ENCODE data around the gene ETNPPL. TPM values are rescaled to one million over a fixed set of nuclear protein-coding genes. Genes with fewer than 3 reads are reported as not detected.

ETNPPL gene
- total RNA-seq, 4 donors from 2014 or later = not detected

DNA sequence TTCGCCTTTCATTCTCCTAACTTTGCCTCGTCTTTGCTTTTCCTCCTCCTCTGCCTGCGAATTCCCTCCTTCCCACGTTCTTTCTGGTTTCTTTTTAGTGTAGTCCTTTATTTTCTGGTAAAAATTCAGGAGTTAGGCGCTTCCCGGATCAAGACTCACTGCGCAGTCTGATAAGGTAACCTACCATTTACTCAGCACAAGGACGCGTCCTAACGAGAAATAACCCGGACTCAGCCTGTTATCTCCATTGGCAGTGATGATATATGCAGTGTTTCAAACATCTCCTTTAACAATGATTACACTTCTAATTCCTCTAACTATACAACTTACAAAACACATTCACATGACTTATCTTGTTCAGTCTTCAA lies 357 bp upstream of the ETNPPL start:
- TF ChIP-seq, protein P1, sequence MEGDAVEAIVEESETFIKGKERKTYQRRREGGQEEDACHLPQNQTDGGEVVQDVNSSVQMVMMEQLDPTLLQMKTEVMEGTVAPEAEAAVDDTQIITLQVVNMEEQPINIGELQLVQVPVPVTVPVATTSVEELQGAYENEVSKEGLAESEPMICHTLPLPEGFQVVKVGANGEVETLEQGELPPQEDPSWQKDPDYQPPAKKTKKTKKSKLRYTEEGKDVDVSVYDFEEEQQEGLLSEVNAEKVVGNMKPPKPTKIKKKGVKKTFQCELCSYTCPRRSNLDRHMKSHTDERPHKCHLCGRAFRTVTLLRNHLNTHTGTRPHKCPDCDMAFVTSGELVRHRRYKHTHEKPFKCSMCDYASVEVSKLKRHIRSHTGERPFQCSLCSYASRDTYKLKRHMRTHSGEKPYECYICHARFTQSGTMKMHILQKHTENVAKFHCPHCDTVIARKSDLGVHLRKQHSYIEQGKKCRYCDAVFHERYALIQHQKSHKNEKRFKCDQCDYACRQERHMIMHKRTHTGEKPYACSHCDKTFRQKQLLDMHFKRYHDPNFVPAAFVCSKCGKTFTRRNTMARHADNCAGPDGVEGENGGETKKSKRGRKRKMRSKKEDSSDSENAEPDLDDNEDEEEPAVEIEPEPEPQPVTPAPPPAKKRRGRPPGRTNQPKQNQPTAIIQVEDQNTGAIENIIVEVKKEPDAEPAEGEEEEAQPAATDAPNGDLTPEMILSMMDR (IDR thresholded peaks at IDR 0.05; ENCODE audit: low read depth) = no peak

DNA sequence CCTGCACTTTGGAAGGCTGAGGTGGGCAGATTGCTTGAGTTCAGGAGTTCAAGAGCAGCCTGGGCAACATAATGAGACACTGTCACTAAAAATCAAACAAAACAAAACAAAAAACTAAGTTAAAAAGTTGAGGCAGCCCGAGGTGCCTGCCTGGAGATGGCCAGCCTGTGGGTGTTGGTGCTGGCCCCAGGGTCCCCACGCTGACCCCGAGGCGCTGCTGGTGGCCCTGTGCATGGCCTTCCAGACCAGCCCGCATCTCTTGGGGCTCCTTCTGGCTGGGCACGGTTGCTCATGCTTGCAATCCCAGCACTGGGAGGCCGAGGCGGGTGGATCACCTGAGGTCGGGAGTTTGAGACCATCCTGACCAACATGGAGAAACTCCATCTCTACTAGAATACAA lies 4.4 kb downstream of the ETNPPL start:
- TF ChIP-seq, protein P1 (IDR thresholded peaks at IDR 0.05; ENCODE audit: low read depth) = no peak

DNA sequence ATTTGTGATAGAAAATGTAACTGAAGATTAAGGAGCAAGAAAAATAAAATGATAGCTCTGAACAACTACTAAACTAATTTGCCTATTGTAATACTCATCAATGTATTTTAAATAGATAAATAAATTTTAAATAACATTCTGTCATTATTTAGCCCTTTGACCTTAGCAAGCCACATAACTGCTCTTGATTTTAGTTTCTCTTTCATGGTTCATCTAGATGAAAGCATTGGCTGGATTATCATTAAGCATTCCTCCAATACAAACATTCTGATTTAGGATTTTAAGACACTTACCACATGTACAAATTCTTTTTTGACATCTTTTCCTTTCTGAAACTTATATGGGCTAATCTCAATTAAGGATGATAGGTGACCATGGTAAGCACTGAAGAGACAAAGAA lies 8.5 kb downstream of the ETNPPL start:
- TF ChIP-seq, protein P1 (IDR thresholded peaks at IDR 0.05; ENCODE audit: low read depth) = no peak

- TF ChIP-seq, protein P1 (IDR thresholded peaks at IDR 0.05; ENCODE audit: low read depth) = no peak
Observed at GRCh38 chr4:108751321-108751720, 11.5 kb downstream of the ETNPPL start.

DNA sequence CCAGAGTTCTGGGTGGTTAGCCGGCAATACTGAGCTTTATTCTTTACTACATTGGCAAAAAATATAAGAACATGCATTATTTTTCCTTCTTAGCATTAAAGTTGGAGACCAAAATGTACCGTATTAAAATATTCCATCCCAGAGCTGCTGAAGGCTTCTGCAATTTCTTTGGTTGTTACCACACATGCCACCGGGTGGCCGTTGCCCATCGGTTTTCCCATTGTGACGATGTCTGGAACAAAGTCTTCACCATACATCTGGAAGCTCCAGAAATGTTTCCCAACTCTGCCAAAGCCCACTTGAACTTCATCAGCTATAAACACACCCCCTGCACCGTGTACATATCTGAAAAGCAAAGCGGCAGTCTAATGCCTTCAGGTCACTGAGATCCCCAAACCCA lies 13.7 kb downstream of the ETNPPL start:
- TF ChIP-seq, protein P1 (IDR thresholded peaks at IDR 0.05; ENCODE audit: low read depth) = no peak

- TF ChIP-seq, protein P1 (IDR thresholded peaks at IDR 0.05; ENCODE audit: low read depth) = no peak
Observed at GRCh38 chr4:108746511-108746910, 16.3 kb downstream of the ETNPPL start.

- TF ChIP-seq, protein P1 (IDR thresholded peaks at IDR 0.05; ENCODE audit: low read depth) = no peak
Observed at GRCh38 chr4:108744307-108744706, 18.5 kb downstream of the ETNPPL start.
